Measurements from ENCODE around the gene SLC12A7.

Gene SLC12A7

DNA sequence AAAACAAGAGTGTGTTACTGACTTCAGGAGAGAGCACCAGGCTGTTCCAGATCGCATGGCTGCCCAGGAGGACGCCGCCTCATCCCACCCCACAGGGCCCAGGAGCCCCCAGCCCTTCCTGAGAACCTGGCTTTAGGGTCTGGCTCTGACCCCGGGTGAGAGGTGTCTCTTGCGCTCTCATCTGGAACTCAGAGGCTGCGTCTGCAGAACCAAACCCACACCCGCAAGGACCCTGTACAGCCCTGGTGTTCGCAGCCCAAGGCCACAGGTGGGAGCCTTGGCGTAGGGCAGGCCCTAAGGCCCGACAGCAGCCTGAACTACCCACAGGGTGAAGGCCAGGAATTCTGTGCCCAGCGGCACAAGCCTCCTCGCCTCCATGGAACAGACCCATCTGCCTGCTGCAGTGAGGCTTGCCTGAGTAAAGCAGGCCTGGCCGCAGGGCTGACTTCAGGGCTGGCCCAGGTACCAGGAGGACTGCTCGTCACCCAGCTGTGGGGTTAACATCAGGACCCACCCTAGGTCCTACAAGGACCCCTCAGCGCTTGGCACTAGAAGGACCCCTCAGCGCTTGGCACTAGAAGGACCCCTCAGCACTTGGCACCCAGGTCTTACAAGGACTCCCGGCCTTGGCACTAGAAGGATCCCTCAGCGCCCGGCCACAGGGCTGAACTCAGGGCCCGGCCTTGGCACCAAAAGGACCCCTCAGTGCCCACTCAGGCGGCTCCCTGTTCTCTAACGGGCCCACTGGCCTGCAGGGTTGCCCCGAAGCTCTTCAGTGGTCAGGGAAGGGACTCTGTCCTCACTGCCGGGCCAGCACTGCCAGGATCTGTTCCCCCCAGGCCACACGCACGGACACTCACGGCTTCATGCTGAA is 55.0 kb downstream of the SLC12A7 start:
- no peak overlapping the region for H3K4me3 Mint-ChIP-seq
- no peaks in the 10 kb centered on the region for H3K4me1 Mint-ChIP-seq (ENCODE audit: low read depth in 2 of 2)
- ATAC-seq (replicated peaks) (no peak), DNase-seq (no peak)
- H3K27me3 Mint-ChIP-seq: no peaks in the 10 kb centered on the region
- H3K27ac Mint-ChIP-seq: peak overlapping the region in 1 of 2 donors; percentile 46
- H3K36me3 Mint-ChIP-seq (ENCODE audit: insufficient read depth): peaks cover 23% of the 10 kb centered on the region
- H3K9me3 Mint-ChIP-seq: no peaks in the 10 kb centered on the region

DNA sequence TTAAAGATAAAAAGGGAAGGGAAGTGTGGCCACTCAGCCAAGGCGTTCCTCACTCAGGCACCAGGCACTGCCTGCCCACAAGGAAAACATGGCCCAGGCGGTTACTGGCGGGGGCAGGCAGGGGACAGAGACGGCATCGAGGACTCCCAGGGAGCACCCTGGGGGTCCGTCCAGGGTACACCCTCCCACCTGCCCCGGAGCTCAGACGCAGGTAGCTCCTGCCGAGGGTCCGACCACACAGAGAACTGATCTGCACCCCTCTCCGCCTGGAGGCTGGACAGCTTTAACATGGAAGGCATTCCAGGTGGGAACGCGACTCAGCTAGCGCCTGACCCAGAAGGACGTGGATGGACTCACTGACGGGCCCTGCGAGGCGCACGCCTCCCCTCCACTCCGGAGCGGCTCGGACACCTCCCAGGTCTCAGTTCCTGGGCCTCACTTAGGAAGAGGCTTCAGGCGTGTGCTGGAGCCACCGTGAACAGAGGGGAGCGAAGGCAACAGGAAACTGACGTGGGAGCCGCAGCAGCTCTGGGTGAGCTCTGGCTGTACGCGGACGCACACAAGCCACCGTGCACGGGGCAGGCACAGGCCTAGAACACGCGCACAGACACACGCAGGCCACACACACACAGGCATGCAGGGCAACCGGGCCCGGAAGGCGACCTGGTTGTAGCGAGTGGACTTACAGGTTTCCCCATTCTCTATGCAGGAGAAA is 55.8 kb downstream of the SLC12A7 start:
- H3K9me3 Mint-ChIP-seq: no peaks in the 10 kb centered on the region
- H3K27ac Mint-ChIP-seq: peak overlapping the region; percentile 46 to 80
- no peak overlapping the region for H3K4me3 Mint-ChIP-seq
- peaks cover 23% of the 10 kb centered on the region for H3K36me3 Mint-ChIP-seq (ENCODE audit: insufficient read depth)
- no peaks in the 10 kb centered on the region for H3K27me3 Mint-ChIP-seq
- DNase-seq: no peak
- H3K4me1 Mint-ChIP-seq (ENCODE audit: low read depth in 2 of 2): no peaks in the 10 kb centered on the region
- no peak for ATAC-seq (replicated peaks)

DNA sequence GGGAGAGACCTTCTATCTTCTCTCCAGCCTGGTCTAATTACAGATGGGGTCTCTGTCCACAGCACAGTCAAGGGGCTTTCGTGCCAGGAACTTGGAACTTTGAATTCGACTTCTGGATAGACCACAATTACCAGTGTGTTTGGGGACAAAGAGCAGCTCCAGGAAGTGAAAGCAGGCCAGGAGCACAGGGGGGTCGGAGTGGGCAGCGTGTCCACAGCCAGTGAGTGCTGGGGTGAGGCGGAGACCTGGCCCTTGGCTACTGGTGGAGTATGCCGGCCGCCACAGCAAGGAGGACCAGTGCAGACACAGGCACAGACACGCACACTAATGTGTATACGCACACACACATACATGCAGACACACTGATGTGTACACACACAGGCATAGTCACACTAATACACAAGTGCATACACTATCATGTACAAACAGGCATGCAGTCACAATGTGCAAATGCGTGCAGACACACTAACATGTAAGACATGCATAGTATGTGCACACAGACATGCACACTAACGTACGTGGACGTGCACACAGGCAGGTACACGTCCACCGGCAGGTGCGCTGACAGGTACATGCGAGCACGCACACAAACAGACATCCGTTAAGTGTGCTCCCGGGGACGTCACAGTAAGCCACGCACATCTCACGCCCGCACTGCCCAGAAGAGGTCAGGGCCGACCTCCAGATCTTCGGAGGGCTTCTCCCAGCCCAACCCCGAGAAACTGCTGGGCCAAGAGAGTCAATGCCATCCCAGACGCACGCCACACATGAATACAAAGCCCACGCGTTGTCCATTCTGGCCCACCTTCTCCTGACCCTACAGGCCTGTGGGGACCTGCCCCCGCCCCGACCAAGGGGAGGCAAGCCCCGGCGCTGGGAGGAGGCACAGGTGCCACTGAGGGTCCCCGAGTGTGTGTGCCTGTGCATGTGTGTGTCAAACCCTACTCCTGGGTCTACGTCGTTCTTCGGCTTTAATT is 56.8 kb downstream of the SLC12A7 start:
- ATAC-seq (replicated peaks): no peak
- H3K36me3 Mint-ChIP-seq (ENCODE audit: insufficient read depth): peaks cover 23% of the 10 kb centered on the region
- H3K27me3 Mint-ChIP-seq: no peaks in the 10 kb centered on the region
- no peaks in the 10 kb centered on the region for H3K9me3 Mint-ChIP-seq
- H3K4me3 Mint-ChIP-seq: no peak overlapping the region
- H3K4me1 Mint-ChIP-seq (ENCODE audit: low read depth in 2 of 2): no peaks in the 10 kb centered on the region
- no peak for DNase-seq
- H3K27ac Mint-ChIP-seq: no peak overlapping the region

- no peak overlapping the region for H3K27ac Mint-ChIP-seq
- no peaks in the 10 kb centered on the region for H3K9me3 Mint-ChIP-seq
- DNase-seq: no peak
- H3K4me1 Mint-ChIP-seq (ENCODE audit: low read depth in 2 of 2): no peaks in the 10 kb centered on the region
- no peak overlapping the region for H3K4me3 Mint-ChIP-seq
- peaks cover 21% of the 10 kb centered on the region for H3K36me3 Mint-ChIP-seq (ENCODE audit: insufficient read depth)
- no peaks in the 10 kb centered on the region for H3K27me3 Mint-ChIP-seq
- no peak for ATAC-seq (replicated peaks)
Measured at GRCh38 chr5:1054018-1054798, 57.7 kb downstream of the SLC12A7 start.

DNA sequence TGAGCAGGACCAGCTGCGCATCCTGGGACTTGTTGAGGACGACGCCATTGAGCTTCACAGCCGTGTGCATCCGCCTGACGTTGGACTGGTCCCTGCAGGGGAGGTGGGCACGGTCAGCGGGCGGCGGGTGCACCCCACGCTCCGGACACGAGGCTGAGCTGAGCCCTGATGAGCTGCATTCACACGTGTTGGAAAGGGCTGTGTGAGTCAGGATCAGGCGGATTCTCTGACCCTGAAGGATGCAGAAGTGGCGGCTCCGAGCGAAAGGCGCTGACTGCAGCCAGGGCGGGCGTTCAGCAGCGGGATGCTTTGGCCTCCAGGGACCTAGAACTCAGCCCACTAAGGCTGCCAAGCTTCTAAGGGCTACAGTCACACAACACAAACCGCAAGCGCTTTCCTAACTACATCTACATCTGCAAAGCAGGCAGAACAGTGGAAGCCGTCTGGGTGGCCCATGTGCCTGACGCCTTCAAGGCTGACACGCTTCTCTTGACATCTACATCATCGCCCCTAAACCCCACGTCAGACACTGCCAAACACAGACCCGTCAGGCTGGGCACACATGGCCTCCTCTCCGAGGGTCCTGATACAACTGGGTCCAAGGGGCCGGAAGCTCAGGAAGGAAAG is 58.4 kb downstream of the SLC12A7 start:
- DNase-seq: no peak
- peaks cover 17% of the 10 kb centered on the region for H3K36me3 Mint-ChIP-seq (ENCODE audit: insufficient read depth)
- no peaks in the 10 kb centered on the region for H3K9me3 Mint-ChIP-seq
- H3K27me3 Mint-ChIP-seq: no peaks in the 10 kb centered on the region
- H3K27ac Mint-ChIP-seq: no peak overlapping the region
- peaks cover 0 to 1% of the 10 kb centered on the region in 2 donors for H3K4me1 Mint-ChIP-seq (ENCODE audit: low read depth in 2 of 2)
- no peak for ATAC-seq (replicated peaks)
- H3K4me3 Mint-ChIP-seq: no peak overlapping the region

DNA sequence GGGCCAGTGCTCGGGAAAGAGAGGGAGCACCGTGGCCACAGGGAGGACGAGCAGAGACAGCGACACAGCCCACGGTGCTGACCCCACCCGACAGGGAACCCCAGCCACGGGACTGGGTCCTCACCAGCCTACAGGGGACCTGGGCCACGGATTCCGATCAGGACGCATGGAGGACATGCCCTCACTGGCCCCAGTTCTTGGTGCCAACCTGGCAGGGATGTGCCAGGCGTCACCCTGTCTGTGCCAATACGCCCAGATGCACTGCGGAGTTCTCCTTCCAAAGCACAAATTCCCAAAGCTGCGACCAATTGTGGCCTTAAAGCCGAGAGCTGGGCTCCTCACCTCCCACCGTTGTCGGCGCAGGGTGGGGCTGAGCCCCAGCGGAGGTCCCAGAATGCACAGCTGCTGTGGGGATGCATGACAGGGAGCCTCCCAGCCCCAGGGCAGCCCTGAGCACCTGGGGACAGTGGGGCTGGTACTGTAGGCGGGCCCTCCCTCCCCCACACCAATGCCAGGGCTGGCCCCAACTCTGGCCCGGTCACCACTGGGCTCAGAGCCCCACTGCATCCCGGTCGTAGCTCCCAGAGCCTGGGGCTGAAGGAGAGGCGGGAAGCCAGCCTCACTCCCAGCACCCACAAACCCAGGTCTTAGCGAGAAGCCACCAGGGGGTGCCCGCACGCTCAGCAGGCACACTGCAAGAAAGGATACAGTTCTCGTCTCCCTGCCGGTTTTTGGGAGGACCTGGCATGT is 59.0 kb downstream of the SLC12A7 start:
- Mint-ChIP-seq H3K27ac (no peak overlapping the region), H3K4me1 (ENCODE audit: low read depth in 2 of 2) (peaks cover 0 to 6% of the 10 kb centered on the region in 2 donors), H3K4me3 (no peak overlapping the region), H3K27me3 (no peaks in the 10 kb centered on the region), H3K36me3 (ENCODE audit: insufficient read depth) (peaks cover 17% of the 10 kb centered on the region), H3K9me3 (peaks cover 4% of the 10 kb centered on the region in 2 donors)
- ATAC-seq (replicated peaks) (no peak), DNase-seq (no peak)

GRCh38 chr5:1052076-1052475 is 59.8 kb downstream of the SLC12A7 start:
- DNase-seq: no peak
- H3K27me3 Mint-ChIP-seq: no peaks in the 10 kb centered on the region

DNA sequence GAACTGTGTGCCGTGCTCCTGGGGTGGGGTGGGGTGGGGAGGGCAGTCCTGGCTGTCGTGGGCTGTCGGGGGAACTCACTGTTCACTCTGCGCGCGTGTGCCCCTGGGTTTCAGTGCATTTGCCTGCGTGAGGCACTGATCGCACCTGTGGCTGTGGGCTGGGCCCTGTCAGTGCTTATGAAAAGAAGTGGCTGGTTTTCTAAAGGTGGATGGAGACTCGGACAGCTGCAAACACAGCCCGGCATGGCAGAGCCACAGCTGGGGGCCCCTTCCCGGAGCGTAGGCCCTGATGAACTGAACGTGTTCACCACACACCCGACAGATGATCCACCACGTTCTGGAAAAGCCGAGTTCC is 60.5 kb downstream of the SLC12A7 start:
- no peak overlapping the region for H3K4me3 Mint-ChIP-seq
- H3K4me1 Mint-ChIP-seq (ENCODE audit: low read depth in 2 of 2): peaks cover 0 to 6% of the 10 kb centered on the region in 2 donors
- no peak for DNase-seq
- no peaks in the 10 kb centered on the region for H3K27me3 Mint-ChIP-seq
- H3K9me3 Mint-ChIP-seq: peaks cover 18 to 19% of the 10 kb centered on the region in 2 donors
- H3K36me3 Mint-ChIP-seq (ENCODE audit: insufficient read depth): peaks cover 10% of the 10 kb centered on the region
- no peak overlapping the region for H3K27ac Mint-ChIP-seq
- no peak for ATAC-seq (replicated peaks)

More at GRCh38 chr5:1052076-1052475, 59.8 kb downstream of the SLC12A7 start:
- peaks cover 0 to 6% of the 10 kb centered on the region in 2 donors for H3K4me1 Mint-ChIP-seq (ENCODE audit: low read depth in 2 of 2)
- H3K36me3 Mint-ChIP-seq (ENCODE audit: insufficient read depth): peaks cover 15% of the 10 kb centered on the region
- no peak for ATAC-seq (replicated peaks)
- H3K4me3 Mint-ChIP-seq: no peak overlapping the region
- peaks cover 11 to 12% of the 10 kb centered on the region in 2 donors for H3K9me3 Mint-ChIP-seq
- no peak overlapping the region for H3K27ac Mint-ChIP-seq

- Mint-ChIP-seq H3K9me3 (peaks cover 22 to 25% of the 10 kb centered on the region in 2 donors), H3K4me3 (no peak overlapping the region), H3K27ac (no peak overlapping the region), H3K36me3 (ENCODE audit: insufficient read depth) (peaks cover 7% of the 10 kb centered on the region), H3K4me1 (ENCODE audit: low read depth in 2 of 2) (peaks cover 0 to 6% of the 10 kb centered on the region in 2 donors), H3K27me3 (no peaks in the 10 kb centered on the region)
- ATAC-seq (replicated peaks): no peak
- no peak for DNase-seq
Measured at GRCh38 chr5:1050423-1051365, 61.2 kb downstream of the SLC12A7 start.

DNA sequence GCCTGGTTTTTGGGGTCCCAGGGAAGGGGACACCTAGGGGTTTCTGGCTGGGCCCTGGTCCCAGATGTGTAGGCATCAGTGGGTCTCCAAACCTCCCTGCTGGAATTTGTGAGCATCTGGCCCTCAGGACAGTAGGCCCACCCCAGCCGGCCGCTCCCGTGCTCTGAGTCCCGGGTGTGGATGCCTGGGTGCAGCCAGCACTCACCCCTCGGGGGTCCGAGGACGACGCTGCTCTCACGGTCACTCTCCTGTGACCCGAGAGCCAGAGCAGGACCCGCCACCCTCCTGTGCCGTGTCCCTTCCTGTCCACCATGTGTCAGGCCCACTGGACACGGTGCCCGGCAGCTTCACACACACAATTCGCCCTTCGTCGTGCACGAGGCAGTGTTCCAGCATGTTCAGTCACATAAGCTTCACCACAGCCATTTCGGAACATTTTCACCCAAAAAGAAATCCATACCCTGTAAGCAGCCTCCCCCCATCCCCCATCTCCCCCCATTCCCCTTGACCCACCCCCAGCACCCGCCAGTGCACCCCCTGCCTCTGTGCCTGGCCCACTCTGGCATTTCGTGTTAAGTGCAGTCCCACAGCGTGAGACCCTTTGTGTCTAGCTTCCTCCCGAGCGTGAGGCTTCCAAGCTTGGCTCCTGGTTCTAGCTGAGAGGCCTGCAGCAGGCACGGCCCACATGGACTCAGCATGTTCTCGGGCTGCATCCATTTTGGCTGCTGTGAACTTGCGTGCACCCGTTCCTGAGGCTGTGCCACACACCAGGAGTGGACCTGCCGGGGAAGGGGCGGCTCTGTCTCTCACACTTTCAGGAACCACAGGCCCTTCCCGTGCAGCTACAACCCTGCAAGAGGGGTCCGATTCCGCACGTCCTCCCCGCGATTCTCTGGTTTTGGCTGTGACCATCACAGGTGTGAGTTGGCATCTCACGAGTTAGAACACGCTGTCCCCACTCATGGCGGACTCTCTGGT is 62.7 kb downstream of the SLC12A7 start:
- DNase-seq (no peak), ATAC-seq (replicated peaks) (no peak)
- H3K4me3 Mint-ChIP-seq: no peak overlapping the region
- H3K27ac Mint-ChIP-seq: no peak overlapping the region
- peaks cover 0 to 17% of the 10 kb centered on the region in 2 donors for H3K4me1 Mint-ChIP-seq (ENCODE audit: low read depth in 2 of 2)
- H3K27me3 Mint-ChIP-seq: no peaks in the 10 kb centered on the region
- H3K36me3 Mint-ChIP-seq (ENCODE audit: insufficient read depth): peaks cover 3% of the 10 kb centered on the region
- peaks cover 32 to 41% of the 10 kb centered on the region in 2 donors for H3K9me3 Mint-ChIP-seq
